ENCODE measurements around the gene C2orf92. TPM values are rescaled to one million over a fixed set of nuclear protein-coding genes. Genes with fewer than 3 reads are reported as not detected.
"Not testable (repeated sequence)": the region's sequence is repeated elsewhere in the genome, so short reads cannot be mapped to it uniquely, and the experiment has no call there.

Gene C2orf92
- total RNA-seq (2014; rRNA removed; shearing (Covaris generic)) (1.2 and 3.4 TPM in 2 replicates), polyA plus RNA-seq (2016; fragmentation: Nextera tagmentation; extraction: Ambion mirVana) (1.1 and 1.3 TPM in 2 replicates)

- 77 to 81% methylated on average over 6 of the region's 6 CpGs for WGBS, 2 experiments (ENCODE audit: low coverage in 1 of 2, low lambda C conversion rate in 2 of 2, missing lambda C conversion rate in 2 of 2)
- TF ChIP-seq EZH2 (IDR thresholded peaks at IDR 0.05; ENCODE audit: insufficient read depth, poor library complexity, severe bottlenecking) = no peak
- no peak for TF ChIP-seq EZH2phosphoT487 (IDR thresholded peaks at IDR 0.05; ENCODE audit: insufficient read depth, low read depth)
- no peaks in the 10 kb centered on the region for H3K9me3 ChIP-seq (ENCODE audit: low read depth)
- no peaks in the 10 kb centered on the region for H3K4me1 ChIP-seq (ENCODE audit: insufficient read depth)
- no peak within 1 kb of the TSS for H3K27ac ChIP-seq
- in situ Hi-C loops (cut with MboI) = no loop called here
- no peaks in the 10 kb centered on the region for H3K36me3 ChIP-seq (ENCODE audit: low read depth)
- H2AFZ ChIP-seq = no peak within 1 kb of the TSS
- H3K79me2 ChIP-seq (ENCODE audit: insufficient read depth) = no peaks in the 10 kb centered on the region
- H3K4me3 ChIP-seq = no peak within 1 kb of the TSS
- H3K9me2 ChIP-seq (ENCODE audit: insufficient read depth) = no peaks in the 10 kb centered on the region
- H3K4me2 ChIP-seq (ENCODE audit: unreplicated experiment) = no peak within 1 kb of the TSS
- no peak within 1 kb of the TSS for H3K9ac ChIP-seq
- H3K27me3 ChIP-seq (replicated peaks; ENCODE audit: insufficient read depth) = no peaks in the 10 kb centered on the region
- H4K20me1 ChIP-seq (ENCODE audit: insufficient read depth) = no peaks in the 10 kb centered on the region
- no peaks in the 10 kb centered on the region for H3F3A ChIP-seq (ENCODE audit: insufficient read depth)
- DNase-seq = no peak
Measured at GRCh38 chr2:97669448-97669847, at the start of gene C2orf92. C2orf92 (plus strand) TSS chr2:97669713; CDS start chr2:97669789, 76 bp downstream.

- H3K9me2 ChIP-seq (ENCODE audit: insufficient read depth); H3K4me3 ChIP-seq; H3K9ac ChIP-seq; H3F3A ChIP-seq (ENCODE audit: insufficient read depth); H3K79me2 ChIP-seq (ENCODE audit: insufficient read depth); H4K20me1 ChIP-seq (ENCODE audit: insufficient read depth); H3K27me3 ChIP-seq (replicated peaks; ENCODE audit: insufficient read depth); H3K27ac ChIP-seq; in situ Hi-C loops (cut with MboI); H2AFZ ChIP-seq; H3K36me3 ChIP-seq (ENCODE audit: low read depth); H3K9me3 ChIP-seq (ENCODE audit: low read depth); H3K4me2 ChIP-seq (ENCODE audit: unreplicated experiment); H3K4me1 ChIP-seq (ENCODE audit: insufficient read depth); DNase-seq: not testable (repeated sequence)
- 57 to 67% methylated on average over 1 of the region's 1 CpG for WGBS, 2 experiments (ENCODE audit: low coverage in 1 of 2, low lambda C conversion rate in 2 of 2, missing lambda C conversion rate in 2 of 2)
Measured at GRCh38 chr2:97620492-97620891, 49.0 kb upstream of the C2orf92 start.

- H3K27me3 ChIP-seq (replicated peaks; ENCODE audit: insufficient read depth); H3F3A ChIP-seq (ENCODE audit: insufficient read depth); H3K27ac ChIP-seq; H2AFZ ChIP-seq; H3K9me2 ChIP-seq (ENCODE audit: insufficient read depth); in situ Hi-C loops (cut with MboI); H3K4me3 ChIP-seq; H4K20me1 ChIP-seq (ENCODE audit: insufficient read depth); H3K36me3 ChIP-seq (ENCODE audit: low read depth); H3K9ac ChIP-seq; H3K9me3 ChIP-seq (ENCODE audit: low read depth); H3K79me2 ChIP-seq (ENCODE audit: insufficient read depth); DNase-seq; H3K4me2 ChIP-seq (ENCODE audit: unreplicated experiment); H3K4me1 ChIP-seq (ENCODE audit: insufficient read depth): not testable (repeated sequence)
Measured at GRCh38 chr2:97622976-97623375, 46.5 kb upstream of the C2orf92 start.

- in situ Hi-C loops (cut with MboI); H3K79me2 ChIP-seq (ENCODE audit: insufficient read depth); H3K4me3 ChIP-seq; H3K9me3 ChIP-seq (ENCODE audit: low read depth); H3K4me2 ChIP-seq (ENCODE audit: unreplicated experiment); H3K27ac ChIP-seq; H3K36me3 ChIP-seq (ENCODE audit: low read depth); H3K9ac ChIP-seq; H3K4me1 ChIP-seq (ENCODE audit: insufficient read depth); DNase-seq; H3K9me2 ChIP-seq (ENCODE audit: insufficient read depth); H4K20me1 ChIP-seq (ENCODE audit: insufficient read depth); H2AFZ ChIP-seq; H3F3A ChIP-seq (ENCODE audit: insufficient read depth); H3K27me3 ChIP-seq (replicated peaks; ENCODE audit: insufficient read depth): not testable (repeated sequence)
- 0 to 8% methylated on average over 3 to 5 of the region's 8 CpGs for WGBS, 2 experiments (ENCODE audit: low coverage in 1 of 2, low lambda C conversion rate in 2 of 2, missing lambda C conversion rate in 2 of 2)
Measured at GRCh38 chr2:97625354-97626048, 44.0 kb upstream of the C2orf92 start.

GRCh38 chr2:97626049-97626430 lies 43.5 kb upstream of the C2orf92 start:
- H3K27me3 ChIP-seq (replicated peaks; ENCODE audit: insufficient read depth); H2AFZ ChIP-seq; H3K36me3 ChIP-seq (ENCODE audit: low read depth); DNase-seq; H3K9ac ChIP-seq; H3K4me3 ChIP-seq; in situ Hi-C loops (cut with MboI); H3K27ac ChIP-seq; H3K79me2 ChIP-seq (ENCODE audit: insufficient read depth); H4K20me1 ChIP-seq (ENCODE audit: insufficient read depth); H3K4me1 ChIP-seq (ENCODE audit: insufficient read depth); H3K9me3 ChIP-seq (ENCODE audit: low read depth); H3K9me2 ChIP-seq (ENCODE audit: insufficient read depth); H3F3A ChIP-seq (ENCODE audit: insufficient read depth); H3K4me2 ChIP-seq (ENCODE audit: unreplicated experiment): not testable (repeated sequence)
- WGBS, 2 experiments (ENCODE audit: low coverage in 1 of 2, low lambda C conversion rate in 2 of 2, missing lambda C conversion rate in 2 of 2) = 32 to 37% methylated on average over 8 of the region's 8 CpGs

Measured in GM23248 (cell line).